T-helper 2 cell treated with Interferon-gamma antibody and Interleukin-4, amounts not matched to agents 5 μg/mL and 100 μg/mL, for 36 hours (primary cell): ENCODE results near the gene FBXW11.
"Not testable (repeated sequence)": the region's sequence is repeated elsewhere in the genome, so short reads cannot be mapped to it uniquely, and the experiment has no call there.

Source experiments
- DNase-seq: peaks from one replicate; pipeline ENCODE4 v3.0.0; 2021; ENCODE audit warnings: low spot score
- H3K27ac Mint-ChIP-seq: one replicate; pipeline ENCODE4 v1.8.0; 2021; ENCODE audit warnings: mild to moderate bottlenecking, mixed read lengths
- H3K27me3 Mint-ChIP-seq: one replicate; pipeline ENCODE4 v1.8.0; 2021; ENCODE audit warnings: low read depth, mixed read lengths
- H3K36me3 Mint-ChIP-seq: one replicate; pipeline ENCODE4 v1.8.0; 2021; ENCODE audit warnings: low read depth, mixed read lengths
- H3K4me1 Mint-ChIP-seq: one replicate; pipeline ENCODE4 v1.8.0; 2021; ENCODE audit warnings: low read depth, mixed read lengths
- H3K4me3 Mint-ChIP-seq: one replicate; pipeline ENCODE4 v1.8.0; 2022; ENCODE audit warnings: mild to moderate bottlenecking, moderate library complexity, mixed read lengths
- H3K9me3 Mint-ChIP-seq: one replicate; pipeline ENCODE4 v1.8.0; 2021; ENCODE audit warnings: mixed read lengths

Gene FBXW11

DNA sequence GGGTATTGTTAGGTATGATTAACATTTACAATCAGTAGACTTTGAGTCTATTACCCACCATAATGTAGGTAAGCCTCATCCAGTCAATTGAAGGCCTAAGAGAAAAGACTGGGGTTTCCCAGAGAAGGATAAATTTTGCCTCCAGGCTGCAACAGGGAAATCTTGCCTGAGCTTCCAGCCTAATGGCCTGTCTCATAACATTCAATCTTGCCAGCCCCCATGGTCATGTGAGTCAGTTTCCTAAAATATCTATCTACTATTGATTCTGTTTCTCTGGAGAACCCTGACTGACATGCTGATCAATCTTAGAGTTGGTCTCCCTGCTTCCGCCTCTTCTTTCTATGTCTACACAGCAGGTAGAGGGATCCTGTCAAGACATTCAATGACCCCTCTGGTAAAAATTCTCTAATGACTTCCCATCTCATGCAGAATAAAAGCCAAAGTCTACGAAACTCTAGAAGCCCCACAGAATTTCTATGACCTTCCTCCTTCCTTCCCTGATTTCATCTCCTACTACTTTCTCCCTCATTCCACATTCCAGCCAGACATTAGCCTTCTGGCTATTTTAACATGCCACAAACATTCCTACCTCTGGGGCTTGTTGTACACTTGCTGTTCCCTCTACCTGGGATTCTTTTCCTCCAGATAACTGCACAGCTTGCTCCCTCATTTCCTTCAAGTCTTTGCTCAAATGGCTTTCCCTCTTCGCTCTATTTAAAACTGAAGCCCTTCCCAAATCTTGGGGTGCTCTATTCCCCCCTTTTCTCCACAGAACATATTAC is 60.2 kb downstream of the FBXW11 start:
- H3K4me3 Mint-ChIP-seq = no peak overlapping the region
- H3K36me3 Mint-ChIP-seq = no peaks in the 10 kb centered on the region
- no peaks in the 10 kb centered on the region for H3K27me3 Mint-ChIP-seq
- no peaks in the 10 kb centered on the region for H3K9me3 Mint-ChIP-seq
- peaks cover 10% of the 10 kb centered on the region for H3K4me1 Mint-ChIP-seq
- no peak overlapping the region for H3K27ac Mint-ChIP-seq
- no peak for DNase-seq

- Mint-ChIP-seq H3K4me1 (peaks cover 10% of the 10 kb centered on the region), H3K36me3 (no peaks in the 10 kb centered on the region), H3K27ac (no peak overlapping the region), H3K27me3 (no peaks in the 10 kb centered on the region), H3K4me3 (no peak overlapping the region), H3K9me3 (no peaks in the 10 kb centered on the region)
- DNase-seq = no peak
Observed at GRCh38 chr5:171945476-171945875, 61.0 kb downstream of the FBXW11 start.

DNA sequence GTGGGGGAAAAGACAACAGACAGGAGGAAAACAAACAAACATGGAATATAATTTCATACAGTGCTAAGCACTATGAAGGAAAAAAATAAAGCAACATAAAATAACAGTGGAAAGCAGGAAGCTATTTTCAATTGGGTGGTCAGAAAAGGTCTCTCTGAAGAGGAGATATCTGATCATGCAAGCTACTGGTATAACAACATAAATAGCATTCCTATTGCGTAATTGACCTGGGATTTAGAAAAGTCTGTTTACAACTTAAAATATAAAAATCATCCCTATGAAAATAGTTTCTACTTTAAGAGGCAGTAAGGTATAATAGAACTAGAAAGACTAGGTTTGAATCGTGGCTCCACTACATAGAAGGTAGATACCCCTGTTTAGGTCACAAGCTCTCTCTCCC is 61.4 kb downstream of the FBXW11 start:
- H3K4me1 Mint-ChIP-seq = peaks cover 10% of the 10 kb centered on the region
- no peak for DNase-seq
- H3K27ac Mint-ChIP-seq = no peak overlapping the region

DNA sequence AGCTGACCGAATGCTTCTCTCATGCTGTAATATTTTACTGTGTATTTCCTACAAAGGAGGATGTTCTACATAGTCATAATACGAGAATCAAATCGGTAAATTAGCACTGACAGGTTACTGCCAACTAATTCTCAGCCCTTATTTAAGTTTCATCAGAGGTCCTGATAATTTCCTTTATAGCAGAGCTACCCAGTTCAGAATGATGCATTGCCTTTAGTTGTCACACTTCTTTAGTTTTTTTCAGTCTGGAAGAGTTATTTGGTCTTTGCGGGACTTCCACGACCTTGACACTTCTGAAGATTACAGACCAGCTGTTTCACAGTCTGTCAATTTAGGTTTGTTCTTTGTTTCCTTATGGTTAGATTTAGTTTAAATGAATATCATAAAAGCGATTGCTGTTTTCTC is 64.3 kb downstream of the FBXW11 start:
- not testable (repeated sequence) for H3K4me3 Mint-ChIP-seq, DNase-seq, H3K27me3 Mint-ChIP-seq, H3K27ac Mint-ChIP-seq, H3K9me3 Mint-ChIP-seq, H3K36me3 Mint-ChIP-seq
- peaks cover 10% of the 10 kb centered on the region for H3K4me1 Mint-ChIP-seq

More for the DNA sequence above, 61.4 kb downstream of the FBXW11 start:
- H3K4me3 Mint-ChIP-seq = no peak overlapping the region
- H3K9me3 Mint-ChIP-seq = no peaks in the 10 kb centered on the region
- no peaks in the 10 kb centered on the region for H3K36me3 Mint-ChIP-seq
- H3K27me3 Mint-ChIP-seq = no peaks in the 10 kb centered on the region

DNA sequence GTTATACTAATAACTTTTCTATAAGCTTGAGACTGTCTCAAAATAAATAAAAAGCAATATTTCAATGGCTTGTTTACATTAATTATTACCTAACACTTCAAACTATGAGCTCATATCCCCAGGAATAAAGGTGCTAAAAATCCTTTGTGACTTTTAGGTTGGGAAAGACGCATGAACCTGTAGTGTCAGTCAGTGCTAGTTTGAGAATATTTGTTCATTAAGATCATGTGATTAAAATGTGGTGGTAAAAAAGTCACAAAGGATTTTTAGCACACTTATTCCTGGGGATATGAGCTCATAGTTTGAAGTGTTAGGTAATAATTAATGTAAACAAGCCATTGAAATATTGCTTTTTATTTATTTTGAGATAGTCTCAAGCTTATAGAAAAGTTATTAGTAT is 64.8 kb downstream of the FBXW11 start:
- H3K27me3 Mint-ChIP-seq, H3K9me3 Mint-ChIP-seq, H3K27ac Mint-ChIP-seq, DNase-seq, H3K36me3 Mint-ChIP-seq, H3K4me3 Mint-ChIP-seq: not testable (repeated sequence)
- peaks cover 10% of the 10 kb centered on the region for H3K4me1 Mint-ChIP-seq

- not testable (repeated sequence) for DNase-seq, H3K27me3 Mint-ChIP-seq, H3K36me3 Mint-ChIP-seq, H3K4me3 Mint-ChIP-seq, H3K27ac Mint-ChIP-seq, H3K9me3 Mint-ChIP-seq
- peaks cover 10% of the 10 kb centered on the region for H3K4me1 Mint-ChIP-seq
Observed at GRCh38 chr5:171941275-171941674, 65.2 kb downstream of the FBXW11 start.

GRCh38 chr5:171939951-171940350 is 66.5 kb downstream of the FBXW11 start:
- no peaks in the 10 kb centered on the region for H3K9me3 Mint-ChIP-seq
- H3K4me1 Mint-ChIP-seq = peaks cover 9% of the 10 kb centered on the region
- no peak overlapping the region for H3K4me3 Mint-ChIP-seq

GRCh38 chr5:171938358-171938757 is 68.1 kb downstream of the FBXW11 start:
- Mint-ChIP-seq H3K4me1 (peaks cover 8% of the 10 kb centered on the region), H3K36me3 (peaks cover 6% of the 10 kb centered on the region), H3K27ac (no peak overlapping the region), H3K4me3 (no peak overlapping the region), H3K9me3 (peaks cover 5% of the 10 kb centered on the region), H3K27me3 (no peaks in the 10 kb centered on the region)
- DNase-seq = no peak

More at GRCh38 chr5:171939951-171940350, 66.5 kb downstream of the FBXW11 start:
- Mint-ChIP-seq H3K36me3 (no peaks in the 10 kb centered on the region), H3K27me3 (no peaks in the 10 kb centered on the region), H3K27ac (no peak overlapping the region)
- DNase-seq = no peak

- Mint-ChIP-seq H3K9me3 (peaks cover 5% of the 10 kb centered on the region), H3K4me1 (peaks cover 2% of the 10 kb centered on the region), H3K27me3 (no peaks in the 10 kb centered on the region), H3K27ac (no peak overlapping the region), H3K4me3 (no peak overlapping the region), H3K36me3 (peaks cover 6% of the 10 kb centered on the region)
- DNase-seq = no peak
Observed at GRCh38 chr5:171937351-171937750, 69.1 kb downstream of the FBXW11 start.

- Mint-ChIP-seq H3K27ac (no peak overlapping the region), H3K27me3 (no peaks in the 10 kb centered on the region), H3K9me3 (peaks cover 5% of the 10 kb centered on the region), H3K4me1 (peaks cover 8% of the 10 kb centered on the region), H3K4me3 (no peak overlapping the region), H3K36me3 (peaks cover 10% of the 10 kb centered on the region)
- DNase-seq = no peak
Observed at GRCh38 chr5:171934586-171934985, 71.9 kb downstream of the FBXW11 start.

DNA sequence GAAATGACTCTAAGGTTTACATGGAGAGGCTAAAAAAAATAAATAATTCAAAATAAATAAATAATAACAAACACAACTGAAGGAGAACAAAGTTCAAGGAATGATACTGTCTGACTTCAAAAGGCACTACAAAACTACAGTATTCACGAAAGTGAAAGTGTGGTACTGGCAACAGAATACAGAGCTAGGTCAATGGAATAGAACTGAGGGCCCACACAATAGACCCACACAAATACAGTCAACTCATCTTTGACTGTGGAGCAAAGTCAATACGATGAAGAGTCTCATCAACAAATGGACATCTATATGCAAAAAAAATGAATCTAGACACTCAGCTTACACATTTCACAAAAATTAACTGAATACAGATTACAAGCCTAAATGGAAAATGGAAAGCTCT is 75.3 kb downstream of the FBXW11 start:
- peaks cover 10% of the 10 kb centered on the region for H3K36me3 Mint-ChIP-seq
- H3K27me3 Mint-ChIP-seq = no peaks in the 10 kb centered on the region
- no peak overlapping the region for H3K4me3 Mint-ChIP-seq
- peaks cover 10% of the 10 kb centered on the region for H3K4me1 Mint-ChIP-seq
- H3K9me3 Mint-ChIP-seq = peaks cover 5% of the 10 kb centered on the region
- no peak overlapping the region for H3K27ac Mint-ChIP-seq
- no peak for DNase-seq

DNA sequence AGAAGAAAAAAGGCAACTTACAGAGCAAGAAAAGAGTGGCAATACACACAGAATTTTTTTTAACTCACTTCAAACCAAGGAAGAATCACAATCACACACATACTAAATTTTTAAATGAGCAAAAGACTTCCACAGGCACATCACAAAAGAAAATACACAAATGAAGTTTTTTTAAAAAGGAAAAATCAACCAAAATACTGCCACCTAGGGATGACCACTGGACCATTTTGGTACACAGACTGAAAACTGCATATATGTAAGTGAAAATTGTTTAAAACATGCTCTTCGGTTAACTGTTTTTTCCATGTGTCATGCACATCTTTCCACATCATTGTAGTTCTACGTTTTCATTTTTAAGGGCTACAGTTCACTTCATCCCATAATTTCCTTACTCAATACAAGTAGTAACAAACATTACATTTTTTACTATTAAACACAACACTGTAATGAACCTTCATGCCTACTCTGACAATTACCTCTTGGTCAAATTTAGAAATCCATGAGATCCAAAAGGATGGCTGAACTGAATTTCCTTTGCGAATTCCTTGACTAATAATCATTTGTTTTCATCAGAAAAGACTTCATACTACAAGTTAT is 79.0 kb downstream of the FBXW11 start:
- no peak for DNase-seq
- peaks cover 3% of the 10 kb centered on the region for H3K36me3 Mint-ChIP-seq
- no peak overlapping the region for H3K27ac Mint-ChIP-seq
- no peaks in the 10 kb centered on the region for H3K9me3 Mint-ChIP-seq
- peaks cover 10% of the 10 kb centered on the region for H3K4me1 Mint-ChIP-seq
- no peak overlapping the region for H3K4me3 Mint-ChIP-seq
- no peaks in the 10 kb centered on the region for H3K27me3 Mint-ChIP-seq

GRCh38 chr5:171926311-171926710 is 80.1 kb downstream of the FBXW11 start:
- Mint-ChIP-seq H3K9me3 (no peaks in the 10 kb centered on the region), H3K4me3 (no peak overlapping the region), H3K27ac (no peak overlapping the region), H3K4me1 (peaks cover 7% of the 10 kb centered on the region), H3K27me3 (no peaks in the 10 kb centered on the region), H3K36me3 (no peaks in the 10 kb centered on the region)
- DNase-seq = no peak

GRCh38 chr5:171924493-171925122 is 81.8 kb downstream of the FBXW11 start:
- no peaks in the 10 kb centered on the region for H3K27me3 Mint-ChIP-seq
- H3K27ac Mint-ChIP-seq = no peak overlapping the region
- no peaks in the 10 kb centered on the region for H3K36me3 Mint-ChIP-seq
- no peaks in the 10 kb centered on the region for H3K9me3 Mint-ChIP-seq
- DNase-seq = no peak
- no peak overlapping the region for H3K4me3 Mint-ChIP-seq
- H3K4me1 Mint-ChIP-seq = peaks cover 7% of the 10 kb centered on the region
